Choroid plexus epithelial cell (primary cell): ENCODE data around the gene DLL4.

ENCODE experiments used
- DNase-seq: peaks from one replicate; pipeline ENCODE4 v3.0.0-alpha.2; 2010; ENCODE audit warnings: low read depth
- H3K4me3 ChIP-seq: 2 replicates; pipeline ENCODE4 v1.5.1; 2011; ENCODE audit warnings: low read depth, mild to moderate bottlenecking, control low read depth, low read length, moderate library complexity
- CTCF ChIP-seq: conservative IDR thresholded peaks from 2 replicates; pipeline ENCODE4 v1.5.1; 2011; ENCODE audit warnings: low read depth, mild to moderate bottlenecking, control low read depth, inconsistent platforms, low read length, moderate library complexity

Gene DLL4

GRCh38 chr15:40926659-40927494 lies 2.3 kb upstream of the DLL4 start:
- no peak for TF ChIP-seq CTCF
- no peak overlapping the region for H3K4me3 ChIP-seq
- no peak for DNase-seq

- no peak for DNase-seq
- no peak for TF ChIP-seq CTCF
- H3K4me3 ChIP-seq = no peak overlapping the region
Observed at GRCh38 chr15:40927495-40927872, 1.7 kb upstream of the DLL4 start.

- TF ChIP-seq CTCF = no peak
- peak overlapping the region; percentile 3 for H3K4me3 ChIP-seq
- DNase-seq = no peak
Observed at GRCh38 chr15:40927873-40928806, 1.0 kb upstream of the DLL4 start.

- DNase-seq = peak; percentile 68
- TF ChIP-seq CTCF = peak; percentile 12
- peak overlapping the region; percentile 41 for H3K4me3 ChIP-seq
Observed at GRCh38 chr15:40929660-40930429, 705 bp downstream of the DLL4 start.

GRCh38 chr15:40930430-40931299 lies 1.5 kb downstream of the DLL4 start:
- TF ChIP-seq CTCF = peak; percentile 41
- peak; percentile 36 for DNase-seq
- peak overlapping the region; percentile 23 for H3K4me3 ChIP-seq
